Tibial nerve (tissue), 4 donors: Measurements from ENCODE around the gene CDC42BPB.

Experiments
- EP300 ChIP-seq, 2 donors: sonication (generic); formaldehyde crosslinking; IDR thresholded peaks; one replicate each; pipeline ENCODE4 v1.6.1; 2017; ENCODE audit warnings: antibody characterized with exemption in 2 of 2, mild to moderate bottlenecking in 1 of 2
- POLR2A ChIP-seq, 2 donors: fragments of 450-650 bp; IDR thresholded peaks; one replicate each; pipeline ENCODE4 v1.6.1; 2017; ENCODE audit warnings: antibody characterized with exemption in 2 of 2, mild to moderate bottlenecking in 2 of 2, moderate library complexity in 2 of 2
- TF ChIP-seq, protein P1 (sequence below), 5 experiments: fragments of 200-600 bp in 3 of 5; fragments of 450-650 bp in 2 of 5; sonication (generic) in 3 of 5; IDR thresholded peaks; one replicate each; pipeline ENCODE4 v1.5.1; 2016 to 2019; ENCODE audit warnings: antibody characterized with exemption in 5 of 5, mild to moderate bottlenecking in 3 of 5, moderate library complexity in 2 of 5

- TF ChIP-seq, protein P1, sequence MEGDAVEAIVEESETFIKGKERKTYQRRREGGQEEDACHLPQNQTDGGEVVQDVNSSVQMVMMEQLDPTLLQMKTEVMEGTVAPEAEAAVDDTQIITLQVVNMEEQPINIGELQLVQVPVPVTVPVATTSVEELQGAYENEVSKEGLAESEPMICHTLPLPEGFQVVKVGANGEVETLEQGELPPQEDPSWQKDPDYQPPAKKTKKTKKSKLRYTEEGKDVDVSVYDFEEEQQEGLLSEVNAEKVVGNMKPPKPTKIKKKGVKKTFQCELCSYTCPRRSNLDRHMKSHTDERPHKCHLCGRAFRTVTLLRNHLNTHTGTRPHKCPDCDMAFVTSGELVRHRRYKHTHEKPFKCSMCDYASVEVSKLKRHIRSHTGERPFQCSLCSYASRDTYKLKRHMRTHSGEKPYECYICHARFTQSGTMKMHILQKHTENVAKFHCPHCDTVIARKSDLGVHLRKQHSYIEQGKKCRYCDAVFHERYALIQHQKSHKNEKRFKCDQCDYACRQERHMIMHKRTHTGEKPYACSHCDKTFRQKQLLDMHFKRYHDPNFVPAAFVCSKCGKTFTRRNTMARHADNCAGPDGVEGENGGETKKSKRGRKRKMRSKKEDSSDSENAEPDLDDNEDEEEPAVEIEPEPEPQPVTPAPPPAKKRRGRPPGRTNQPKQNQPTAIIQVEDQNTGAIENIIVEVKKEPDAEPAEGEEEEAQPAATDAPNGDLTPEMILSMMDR (IDR thresholded peaks at IDR 0.05): no peak
- no peak for TF ChIP-seq POLR2A (IDR thresholded peaks at IDR 0.05)
- TF ChIP-seq EP300 (IDR thresholded peaks at IDR 0.05): no peak
Observed at GRCh38 chr14:102913341-102914211, 143.8 kb downstream of the CDC42BPB start.
